Measurements from ENCODE around the gene AR. TPM values are rescaled to one million over a fixed set of nuclear protein-coding genes. Genes with fewer than 3 reads are reported as not detected.

The AR gene
- total RNA-seq, 2 donors from 2014 or later = 2.9 to 8.2 TPM

DNA sequence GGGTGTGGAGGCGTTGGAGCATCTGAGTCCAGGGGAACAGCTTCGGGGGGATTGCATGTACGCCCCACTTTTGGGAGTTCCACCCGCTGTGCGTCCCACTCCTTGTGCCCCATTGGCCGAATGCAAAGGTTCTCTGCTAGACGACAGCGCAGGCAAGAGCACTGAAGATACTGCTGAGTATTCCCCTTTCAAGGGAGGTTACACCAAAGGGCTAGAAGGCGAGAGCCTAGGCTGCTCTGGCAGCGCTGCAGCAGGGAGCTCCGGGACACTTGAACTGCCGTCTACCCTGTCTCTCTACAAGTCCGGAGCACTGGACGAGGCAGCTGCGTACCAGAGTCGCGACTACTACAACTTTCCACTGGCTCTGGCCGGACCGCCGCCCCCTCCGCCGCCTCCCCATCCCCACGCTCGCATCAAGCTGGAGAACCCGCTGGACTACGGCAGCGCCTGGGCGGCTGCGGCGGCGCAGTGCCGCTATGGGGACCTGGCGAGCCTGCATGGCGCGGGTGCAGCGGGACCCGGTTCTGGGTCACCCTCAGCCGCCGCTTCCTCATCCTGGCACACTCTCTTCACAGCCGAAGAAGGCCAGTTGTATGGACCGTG is 2.2 kb downstream of the AR start:
- DNase-seq (peak; percentile 11 to 28 (median 16)), ATAC-seq (peak; percentile 30)
- H3K9me3 ChIP-seq = no peaks in the 10 kb centered on the region
- H3K27me3 ChIP-seq = no peaks in the 10 kb centered on the region
- 5% methylated on average over 16 of the region's 41 CpGs; no CpG with 5 or more reads in 1 of the 2 donors for WGBS, 2 donors
- TF ChIP-seq POLR2A (IDR thresholded peaks at IDR 0.05) = no peak
- TF ChIP-seq, protein P1, sequence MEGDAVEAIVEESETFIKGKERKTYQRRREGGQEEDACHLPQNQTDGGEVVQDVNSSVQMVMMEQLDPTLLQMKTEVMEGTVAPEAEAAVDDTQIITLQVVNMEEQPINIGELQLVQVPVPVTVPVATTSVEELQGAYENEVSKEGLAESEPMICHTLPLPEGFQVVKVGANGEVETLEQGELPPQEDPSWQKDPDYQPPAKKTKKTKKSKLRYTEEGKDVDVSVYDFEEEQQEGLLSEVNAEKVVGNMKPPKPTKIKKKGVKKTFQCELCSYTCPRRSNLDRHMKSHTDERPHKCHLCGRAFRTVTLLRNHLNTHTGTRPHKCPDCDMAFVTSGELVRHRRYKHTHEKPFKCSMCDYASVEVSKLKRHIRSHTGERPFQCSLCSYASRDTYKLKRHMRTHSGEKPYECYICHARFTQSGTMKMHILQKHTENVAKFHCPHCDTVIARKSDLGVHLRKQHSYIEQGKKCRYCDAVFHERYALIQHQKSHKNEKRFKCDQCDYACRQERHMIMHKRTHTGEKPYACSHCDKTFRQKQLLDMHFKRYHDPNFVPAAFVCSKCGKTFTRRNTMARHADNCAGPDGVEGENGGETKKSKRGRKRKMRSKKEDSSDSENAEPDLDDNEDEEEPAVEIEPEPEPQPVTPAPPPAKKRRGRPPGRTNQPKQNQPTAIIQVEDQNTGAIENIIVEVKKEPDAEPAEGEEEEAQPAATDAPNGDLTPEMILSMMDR (IDR thresholded peaks at IDR 0.05) = no peak
- H3K27ac ChIP-seq = no peak overlapping the region
- no peaks in the 10 kb centered on the region for H3K36me3 ChIP-seq (replicated peaks in 1 of 2; ENCODE audit: insufficient read depth in 1 of 2, low read depth in 2 of 2)
- peaks cover 17% of the 10 kb centered on the region for H3K4me1 ChIP-seq
- H3K4me3 ChIP-seq = peak overlapping the region in 1 of 2 donors; percentile 8
- intact Hi-C loops (cut with DNase I) = no loop called here

DNA sequence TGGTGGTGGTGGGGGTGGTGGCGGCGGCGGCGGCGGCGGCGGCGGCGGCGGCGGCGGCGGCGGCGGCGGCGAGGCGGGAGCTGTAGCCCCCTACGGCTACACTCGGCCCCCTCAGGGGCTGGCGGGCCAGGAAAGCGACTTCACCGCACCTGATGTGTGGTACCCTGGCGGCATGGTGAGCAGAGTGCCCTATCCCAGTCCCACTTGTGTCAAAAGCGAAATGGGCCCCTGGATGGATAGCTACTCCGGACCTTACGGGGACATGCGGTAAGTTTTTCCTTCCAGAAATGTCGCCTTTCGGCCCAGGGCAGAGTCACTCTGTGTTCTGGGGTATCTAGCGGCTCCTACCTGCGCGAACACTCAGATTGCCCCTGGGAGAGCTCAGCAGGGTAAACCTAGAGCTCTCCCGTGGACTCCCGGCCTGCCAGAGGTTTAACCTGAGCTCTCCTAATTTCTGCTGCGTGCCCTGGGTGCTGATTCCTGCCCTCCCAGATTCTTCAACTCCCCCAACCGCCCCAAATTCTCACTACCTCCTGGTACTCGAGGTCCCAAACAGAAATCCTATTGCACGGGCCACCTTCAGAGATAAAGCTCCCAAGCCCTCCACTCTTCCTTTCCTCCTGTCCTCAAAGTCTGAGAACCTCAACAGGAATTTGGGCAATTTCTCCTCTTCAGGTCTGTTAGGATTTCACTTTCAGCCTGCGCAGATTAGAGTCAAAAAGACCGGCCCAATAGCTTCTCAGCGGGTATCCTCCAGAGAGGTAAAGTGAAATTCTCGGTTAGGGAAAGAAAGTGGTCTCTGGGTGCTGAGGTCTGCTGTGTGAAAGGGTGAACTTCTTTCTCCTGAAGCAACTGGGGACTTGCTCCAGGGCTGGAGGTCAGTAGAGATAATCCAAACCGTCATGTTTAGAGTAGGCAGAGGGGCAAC is 2.9 kb downstream of the AR start:
- TF ChIP-seq, protein P1 (IDR thresholded peaks at IDR 0.05) = no peak
- no peak for TF ChIP-seq POLR2A (IDR thresholded peaks at IDR 0.05)
- no peak for ATAC-seq
- DNase-seq = no peak
- Histone ChIP-seq H3K27me3 (no peaks in the 10 kb centered on the region), H3K4me1 (peaks cover 17% of the 10 kb centered on the region), H3K9me3 (no peaks in the 10 kb centered on the region), H3K36me3 (replicated peaks in 1 of 2; ENCODE audit: insufficient read depth in 1 of 2, low read depth in 2 of 2) (no peaks in the 10 kb centered on the region), H3K27ac (no peak overlapping the region), H3K4me3 (no peak overlapping the region)
- intact Hi-C loops (cut with DNase I) = no loop called here
- 15 to 32% methylated on average over 10 to 24 of the region's 44 CpGs for WGBS, 2 donors

DNA sequence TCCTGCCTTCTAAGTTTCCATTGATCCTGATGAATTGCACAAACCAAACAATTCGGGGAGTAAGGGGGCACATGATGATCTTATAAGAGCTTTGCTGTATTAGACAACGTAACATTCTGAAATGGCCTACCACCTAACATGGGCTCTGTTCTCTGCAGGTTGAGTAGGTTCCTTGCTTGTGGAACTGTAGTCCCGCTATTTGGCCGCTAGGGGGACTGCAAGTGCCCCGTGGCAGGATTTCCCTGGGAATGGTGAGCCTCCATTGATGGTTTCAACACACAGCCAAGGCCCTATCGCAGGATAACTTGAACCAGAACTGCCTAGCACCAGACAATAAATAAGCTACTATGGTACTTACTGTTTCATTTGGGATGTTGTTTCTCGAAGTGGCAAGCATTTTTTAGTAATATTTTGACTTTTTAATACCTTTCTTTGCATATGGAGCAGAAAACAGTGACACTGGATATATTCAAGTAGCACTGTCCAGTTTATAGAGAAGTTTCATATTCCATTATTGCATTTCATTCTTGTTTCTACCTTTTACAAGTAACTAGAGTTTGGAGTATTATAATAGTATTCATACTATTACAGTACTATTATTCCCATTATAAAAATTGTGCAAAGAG is 11.9 kb downstream of the AR start:
- Histone ChIP-seq H3K9me3 (no peaks in the 10 kb centered on the region), H3K4me1 (no peaks in the 10 kb centered on the region), H3K4me3 (no peak overlapping the region), H3K36me3 (replicated peaks in 1 of 2; ENCODE audit: insufficient read depth in 1 of 2, low read depth in 2 of 2) (no peaks in the 10 kb centered on the region), H3K27me3 (no peaks in the 10 kb centered on the region), H3K27ac (no peak overlapping the region)
- intact Hi-C loops (cut with DNase I) = no loop called here
- 23 to 28% methylated on average over 7 of the region's 7 CpGs for WGBS, 2 donors
- ATAC-seq = no peak
- DNase-seq = peak; percentile 8 to 41 (median 22)
- TF ChIP-seq POLR2A (IDR thresholded peaks at IDR 0.05) = no peak
- TF ChIP-seq, protein P1 (IDR thresholded peaks at IDR 0.05) = peak; percentile 31 to 61 (median 36)

DNA sequence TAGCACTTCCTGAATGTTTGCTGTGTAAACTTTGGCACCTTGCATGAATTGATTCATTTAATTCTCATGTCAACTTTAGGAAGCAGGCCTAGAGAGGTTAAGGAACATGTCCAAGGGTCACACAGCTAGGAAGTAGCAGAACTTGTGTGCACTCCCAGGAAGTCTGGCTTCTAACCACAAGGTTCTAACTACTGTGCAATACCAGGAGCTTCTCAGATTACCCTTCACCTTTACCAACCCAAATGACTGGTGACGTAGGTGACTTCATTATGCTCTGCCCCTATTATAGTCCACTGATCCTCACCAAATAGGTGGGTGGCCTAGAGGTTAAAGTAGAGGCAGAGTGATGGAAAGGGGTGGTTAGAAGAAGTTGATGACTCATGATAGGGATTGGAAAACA is 14.4 kb downstream of the AR start:
- no peak overlapping the region for H3K27ac ChIP-seq
- WGBS, 2 donors = 88 to 100% methylated on average over 1 of the region's 1 CpG
- ATAC-seq (no peak), DNase-seq (no peak)
- H3K36me3 ChIP-seq (replicated peaks in 1 of 2; ENCODE audit: insufficient read depth in 1 of 2, low read depth in 2 of 2) = no peaks in the 10 kb centered on the region
- H3K9me3 ChIP-seq = no peaks in the 10 kb centered on the region
- no peak for TF ChIP-seq POLR2A (IDR thresholded peaks at IDR 0.05)
- no peaks in the 10 kb centered on the region for H3K4me1 ChIP-seq
- intact Hi-C loops (cut with DNase I) = no loop called here
- no peak overlapping the region for H3K4me3 ChIP-seq
- no peaks in the 10 kb centered on the region for H3K27me3 ChIP-seq

All from body of pancreas (tissue), 4 donors.